Erythroblast (primary cell): ENCODE results near the gene TPST1.

Experiments
- GATA1 ChIP-seq: IDR thresholded peaks from 2 replicates; pipeline ENCODE4 v1.6.1; 2011; ENCODE audit warnings: low read depth, mild to moderate bottlenecking, control low read depth, low read length, moderate library complexity
- POLR2A ChIP-seq: IDR thresholded peaks from 2 replicates; pipeline ENCODE4 v1.6.1; 2011; ENCODE audit warnings: mild to moderate bottlenecking, low read length

DNA sequence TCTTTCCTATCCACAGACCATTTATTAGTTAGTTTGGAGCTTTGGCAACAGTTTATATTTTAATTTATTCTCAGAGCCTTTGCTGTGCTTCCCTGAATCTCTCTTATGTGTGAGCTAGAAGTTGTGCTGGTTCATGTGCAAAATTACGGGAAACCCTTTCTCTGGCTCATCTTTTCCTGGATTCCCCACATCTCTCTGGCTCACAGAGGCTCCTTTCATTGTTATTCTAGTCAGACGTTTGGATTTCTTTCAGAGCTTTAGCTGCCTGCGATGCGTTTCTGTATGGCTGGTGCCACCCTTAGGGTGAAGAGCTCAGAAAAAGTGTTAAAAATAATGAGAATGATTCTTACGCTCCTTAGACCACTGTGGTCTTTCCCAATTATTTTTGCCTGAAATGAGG, 53.3 kb downstream of the TPST1 start:
- no peak for TF ChIP-seq POLR2A
- no peak for TF ChIP-seq GATA1
